ENCODE results near the gene RASA3.

The RASA3 gene

DNA sequence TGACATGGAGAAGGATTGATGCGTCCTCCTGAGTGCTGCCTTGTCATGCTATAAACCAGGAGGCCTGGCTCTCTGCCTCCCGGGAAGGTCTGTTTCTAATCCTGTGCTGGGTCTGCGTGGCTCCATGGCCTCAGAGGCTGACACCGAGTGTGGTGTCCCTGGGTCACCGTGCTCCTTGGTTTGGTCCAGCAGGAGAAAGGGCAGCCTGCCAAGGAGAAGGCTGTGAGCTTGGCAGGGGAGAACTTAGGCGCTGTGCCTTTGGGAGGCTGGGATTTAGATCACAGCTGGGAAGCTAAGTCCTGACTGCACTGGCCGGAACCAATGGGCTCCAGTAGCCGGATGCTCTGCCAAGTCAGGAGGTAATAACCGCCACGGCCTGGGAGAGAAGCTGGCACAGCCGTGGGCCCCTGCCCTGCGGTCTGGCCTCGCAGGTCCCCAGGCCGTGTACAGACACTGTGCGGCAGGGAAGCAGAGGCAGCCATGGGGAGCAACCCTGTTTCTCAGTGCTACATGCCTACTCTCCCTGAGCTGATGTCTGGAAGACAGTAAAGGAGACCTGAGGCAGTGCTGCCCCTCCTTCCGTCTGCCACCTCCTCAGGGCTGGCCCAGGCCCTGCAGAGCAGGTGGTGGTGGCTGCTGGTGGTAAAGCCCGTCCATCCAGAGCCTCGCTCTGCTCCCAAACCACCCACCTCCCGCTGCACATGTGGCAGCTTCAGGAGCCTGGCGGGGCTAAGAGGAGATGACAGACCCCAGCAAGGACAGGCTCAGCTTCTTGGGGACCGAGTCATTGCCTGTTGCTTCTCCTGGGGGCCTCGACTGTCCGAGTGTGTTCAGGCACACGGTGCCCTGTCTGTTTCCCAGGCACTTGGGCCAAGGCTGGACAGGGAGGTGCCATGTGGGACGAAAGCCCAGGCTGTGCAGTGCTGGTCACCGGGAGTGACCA, 203.5 kb downstream of the RASA3 start:
- DNase-seq = no peak
